Activated naive CD8-positive, alpha-beta T cell treated with anti-CD3 and anti-CD28 coated beads, Interleukin-2, amount 10 ng/mL, durations not matched to agents 7 days and 5 days (primary cell): ENCODE results near the gene TCEA3. TPM values are rescaled to one million over a fixed set of nuclear protein-coding genes. Genes with fewer than 3 reads are reported as not detected.

Experiments
- ATAC-seq: fragments of 150-1000 bp; cut with Tn5 transposase; one replicate; pipeline ENCODE4 v1.10.0; 2021; ENCODE audit warnings: low read depth, moderate library complexity
- POLR2A ChIA-PET: fragments of 350-600 bp; sonication (Branson Sonifier 250); formaldehyde crosslinking; loops from one replicate; lab custom pipeline; 2021; ENCODE audit warnings: antibody characterized with exemption; lab: Charles Lee
- DNase-seq: peaks from one replicate; pipeline ENCODE4 v3.0.0; 2021
- H3K27ac Mint-ChIP-seq: one replicate; pipeline ENCODE4 v1.8.0; 2022; ENCODE audit warnings: mild to moderate bottlenecking, mixed read lengths
- H3K27me3 Mint-ChIP-seq: one replicate; pipeline ENCODE4 v1.8.0; 2022; ENCODE audit warnings: mild to moderate bottlenecking, moderate library complexity, mixed read lengths
- H3K36me3 Mint-ChIP-seq: one replicate; pipeline ENCODE4 v1.8.0; 2021; ENCODE audit warnings: mild to moderate bottlenecking, mixed read lengths
- H3K4me1 Mint-ChIP-seq: one replicate; pipeline ENCODE4 v1.8.0; 2021; ENCODE audit warnings: mixed read lengths
- H3K4me3 Mint-ChIP-seq: one replicate; pipeline ENCODE4 v1.8.0; 2022; ENCODE audit warnings: mild to moderate bottlenecking, moderate library complexity, mixed read lengths
- H3K9me3 Mint-ChIP-seq: one replicate; pipeline ENCODE4 v1.8.0; 2021; ENCODE audit warnings: mixed read lengths
- total RNA-seq, 2 experiments: library from RNA; stranded (reverse); gene quantifications; one replicate each; pipeline ENCODE4 v1.2.3, GENCODE V29; 2021

Gene TCEA3
- total RNA-seq, 2 experiments from 2014 or later: 20.4 to 22.6 TPM

GRCh38 chr1:23402286-23403037, 22.1 kb downstream of the TCEA3 start:
- DNase-seq: no peak
- H3K4me3 Mint-ChIP-seq: no peak overlapping the region
- H3K36me3 Mint-ChIP-seq: peaks cover 4% of the 10 kb centered on the region
- no peaks in the 10 kb centered on the region for H3K9me3 Mint-ChIP-seq
- no peak for ATAC-seq
- no peaks in the 10 kb centered on the region for H3K27me3 Mint-ChIP-seq
- no peak overlapping the region for H3K27ac Mint-ChIP-seq
- peaks cover 5% of the 10 kb centered on the region for H3K4me1 Mint-ChIP-seq
- POLR2A ChIA-PET: interaction anchor here (1.3 kb wide), 1 partner anchor 34 kb away, joined by 3 read pairs; no protein-coding TSS in a partner anchor

- DNase-seq (no peak), ATAC-seq (no peak)
- Mint-ChIP-seq H3K4me3 (no peak overlapping the region), H3K27me3 (no peaks in the 10 kb centered on the region), H3K4me1 (peaks cover 5% of the 10 kb centered on the region), H3K36me3 (peaks cover 4% of the 10 kb centered on the region), H3K27ac (no peak overlapping the region), H3K9me3 (no peaks in the 10 kb centered on the region)
- POLR2A ChIA-PET: no interaction called here
Measured at GRCh38 chr1:23401313-23401712, 23.2 kb downstream of the TCEA3 start.

- no peak overlapping the region for H3K27ac Mint-ChIP-seq
- no peak for DNase-seq
- POLR2A ChIA-PET: no interaction called here
- no peaks in the 10 kb centered on the region for H3K27me3 Mint-ChIP-seq
- no peaks in the 10 kb centered on the region for H3K9me3 Mint-ChIP-seq
- peaks cover 8% of the 10 kb centered on the region for H3K4me1 Mint-ChIP-seq
- H3K36me3 Mint-ChIP-seq: peaks cover 6% of the 10 kb centered on the region
- no peak for ATAC-seq
- H3K4me3 Mint-ChIP-seq: no peak overlapping the region
Measured at GRCh38 chr1:23400324-23401114, 24.0 kb downstream of the TCEA3 start.

GRCh38 chr1:23399229-23399628, 25.3 kb downstream of the TCEA3 start:
- Mint-ChIP-seq H3K36me3 (peaks cover 6% of the 10 kb centered on the region), H3K27me3 (no peaks in the 10 kb centered on the region), H3K4me3 (no peak overlapping the region), H3K9me3 (no peaks in the 10 kb centered on the region), H3K27ac (no peak overlapping the region), H3K4me1 (peaks cover 6% of the 10 kb centered on the region)
- POLR2A ChIA-PET: no interaction called here
- DNase-seq (no peak), ATAC-seq (no peak)

GRCh38 chr1:23397908-23398307, 26.6 kb downstream of the TCEA3 start:
- H3K27ac Mint-ChIP-seq: no peak overlapping the region

GRCh38 chr1:23396380-23396779, 28.2 kb downstream of the TCEA3 start:
- Mint-ChIP-seq H3K4me3 (no peak overlapping the region), H3K9me3 (no peaks in the 10 kb centered on the region), H3K4me1 (peaks cover 3% of the 10 kb centered on the region), H3K27ac (no peak overlapping the region), H3K36me3 (peaks cover 6% of the 10 kb centered on the region), H3K27me3 (no peaks in the 10 kb centered on the region)
- POLR2A ChIA-PET: interaction anchor here (0.6 kb wide), 1 partner anchor 463 kb away, joined by 3 read pairs; no protein-coding TSS in a partner anchor
- DNase-seq (no peak), ATAC-seq (no peak)

More at GRCh38 chr1:23397908-23398307, 26.6 kb downstream of the TCEA3 start:
- POLR2A ChIA-PET: no interaction called here
- Mint-ChIP-seq H3K9me3 (no peaks in the 10 kb centered on the region), H3K4me3 (no peak overlapping the region), H3K27me3 (no peaks in the 10 kb centered on the region), H3K4me1 (peaks cover 3% of the 10 kb centered on the region), H3K36me3 (peaks cover 6% of the 10 kb centered on the region)
- ATAC-seq: no peak
- no peak for DNase-seq

- POLR2A ChIA-PET: no interaction called here
- no peak overlapping the region for H3K27ac Mint-ChIP-seq
- no peak for DNase-seq
- peaks cover 3% of the 10 kb centered on the region for H3K4me1 Mint-ChIP-seq
- H3K36me3 Mint-ChIP-seq: peaks cover 6% of the 10 kb centered on the region
- no peak overlapping the region for H3K4me3 Mint-ChIP-seq
- H3K9me3 Mint-ChIP-seq: no peaks in the 10 kb centered on the region
- no peak for ATAC-seq
- H3K27me3 Mint-ChIP-seq: no peaks in the 10 kb centered on the region
Measured at GRCh38 chr1:23395849-23396248, 28.7 kb downstream of the TCEA3 start.

- ATAC-seq (no peak), DNase-seq (no peak)
- POLR2A ChIA-PET: no interaction called here
- Mint-ChIP-seq H3K4me1 (peaks cover 3% of the 10 kb centered on the region), H3K27me3 (no peaks in the 10 kb centered on the region), H3K27ac (no peak overlapping the region), H3K9me3 (no peaks in the 10 kb centered on the region), H3K36me3 (peaks cover 4% of the 10 kb centered on the region), H3K4me3 (no peak overlapping the region)
Measured at GRCh38 chr1:23395154-23395724, 29.3 kb downstream of the TCEA3 start.

GRCh38 chr1:23394684-23395083, 29.9 kb downstream of the TCEA3 start:
- ATAC-seq (no peak), DNase-seq (no peak)
- peaks cover 2% of the 10 kb centered on the region for H3K36me3 Mint-ChIP-seq
- POLR2A ChIA-PET: no interaction called here
- H3K27ac Mint-ChIP-seq: no peak overlapping the region
- peaks cover 3% of the 10 kb centered on the region for H3K4me1 Mint-ChIP-seq
- H3K9me3 Mint-ChIP-seq: no peaks in the 10 kb centered on the region
- no peak overlapping the region for H3K4me3 Mint-ChIP-seq
- no peaks in the 10 kb centered on the region for H3K27me3 Mint-ChIP-seq

GRCh38 chr1:23394181-23394580, 30.4 kb downstream of the TCEA3 start:
- DNase-seq: no peak
- no peak overlapping the region for H3K4me3 Mint-ChIP-seq
- H3K36me3 Mint-ChIP-seq: peaks cover 2% of the 10 kb centered on the region
- no peak for ATAC-seq
- H3K9me3 Mint-ChIP-seq: no peaks in the 10 kb centered on the region
- POLR2A ChIA-PET: no interaction called here
- peaks cover 3% of the 10 kb centered on the region for H3K4me1 Mint-ChIP-seq
- no peaks in the 10 kb centered on the region for H3K27me3 Mint-ChIP-seq
- no peak overlapping the region for H3K27ac Mint-ChIP-seq

- Mint-ChIP-seq H3K27me3 (no peaks in the 10 kb centered on the region), H3K9me3 (no peaks in the 10 kb centered on the region), H3K36me3 (peaks cover 2% of the 10 kb centered on the region), H3K4me1 (peaks cover 3% of the 10 kb centered on the region), H3K4me3 (no peak overlapping the region), H3K27ac (no peak overlapping the region)
- POLR2A ChIA-PET: no interaction called here
- DNase-seq: no peak
- ATAC-seq: no peak
Measured at GRCh38 chr1:23393706-23394105, 30.8 kb downstream of the TCEA3 start.

- ATAC-seq (no peak), DNase-seq (no peak)
- Mint-ChIP-seq H3K9me3 (no peaks in the 10 kb centered on the region), H3K4me1 (peaks cover 3% of the 10 kb centered on the region), H3K27me3 (no peaks in the 10 kb centered on the region), H3K4me3 (no peak overlapping the region), H3K36me3 (peaks cover 2% of the 10 kb centered on the region), H3K27ac (no peak overlapping the region)
- POLR2A ChIA-PET: no interaction called here
Measured at GRCh38 chr1:23392125-23392855, 32.3 kb downstream of the TCEA3 start.

- Mint-ChIP-seq H3K4me3 (no peak overlapping the region), H3K27me3 (no peaks in the 10 kb centered on the region), H3K4me1 (no peaks in the 10 kb centered on the region), H3K36me3 (no peaks in the 10 kb centered on the region), H3K9me3 (no peaks in the 10 kb centered on the region), H3K27ac (no peak overlapping the region)
- ATAC-seq: no peak
- POLR2A ChIA-PET: no interaction called here
- no peak for DNase-seq
Measured at GRCh38 chr1:23389837-23390321, 34.7 kb downstream of the TCEA3 start.
